ENCODE results near the gene RAI14. TPM values are rescaled to one million over a fixed set of nuclear protein-coding genes. Genes with fewer than 3 reads are reported as not detected.

Gene RAI14
- total and polyA plus RNA-seq, 2 donors from 2014 or later, result 13.2 to 60.3 TPM

DNA sequence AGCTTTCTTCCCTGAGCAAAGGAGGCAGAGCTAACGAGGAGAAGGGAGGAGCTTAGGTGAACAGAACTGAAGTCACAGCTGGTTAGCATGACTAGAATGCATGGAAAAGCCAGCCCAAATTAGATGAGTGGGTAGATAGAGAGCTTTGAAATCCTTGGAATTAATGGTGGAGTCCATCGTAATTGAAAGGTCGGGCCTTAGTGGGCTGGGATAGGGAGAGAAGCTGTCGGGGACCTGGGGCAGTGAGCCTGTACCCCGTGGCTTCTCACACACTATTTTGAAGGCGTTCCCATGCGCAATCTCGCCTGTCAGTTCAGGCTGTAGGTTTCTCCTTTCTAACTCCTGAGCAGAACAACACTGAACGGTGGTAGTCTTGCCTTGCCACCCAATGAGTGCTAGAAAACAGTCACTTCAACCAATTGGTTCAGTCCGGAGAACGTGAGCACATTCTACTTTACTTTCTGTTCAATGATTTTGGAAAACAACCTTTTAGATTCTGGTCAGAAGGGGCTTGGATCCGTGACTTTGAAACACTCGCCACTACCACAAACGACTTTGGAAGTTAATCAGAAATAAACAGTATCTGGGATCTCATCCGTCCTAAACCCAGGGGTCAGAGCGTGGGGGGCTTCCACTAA lies 655 bp upstream of the RAI14 start:
- Histone ChIP-seq H3K27ac (ENCODE audit: low read depth in 2 of 2, low read length in 2 of 2) (peak overlapping the region; percentile 96 to 98), H3K9ac (ENCODE audit: low read length in 3 of 3) (peak overlapping the region; percentile 73 to 79 (median 77)), H3K27me3 (ENCODE audit: control insufficient read depth, insufficient read depth, low read length) (no peaks in the 10 kb centered on the region), H3K36me3 (ENCODE audit: control insufficient read depth in 2 of 3, insufficient read depth in 3 of 3, low read length in 3 of 3) (no peaks in the 10 kb centered on the region), H3K4me3 (ENCODE audit: low read length in 3 of 3) (peak overlapping the region; percentile 72 to 83 (median 82)), H3K4me1 (ENCODE audit: control insufficient read depth in 2 of 3, insufficient read depth in 2 of 3, low read depth in 1 of 3, low read length in 3 of 3) (peaks cover 0 to 7% (median 4%) of the 10 kb centered on the region in 3 donors), H3K9me3 (ENCODE audit: control insufficient read depth in 2 of 3, insufficient read depth in 1 of 3, low read length in 3 of 3) (no peaks in the 10 kb centered on the region)
- intact Hi-C loops (cut with DNase I), result no loop called here
- FAIRE-seq (no peak), DNase-seq (peak; percentile 75 to 96 (median 78))
- TF ChIP-seq, protein P1, sequence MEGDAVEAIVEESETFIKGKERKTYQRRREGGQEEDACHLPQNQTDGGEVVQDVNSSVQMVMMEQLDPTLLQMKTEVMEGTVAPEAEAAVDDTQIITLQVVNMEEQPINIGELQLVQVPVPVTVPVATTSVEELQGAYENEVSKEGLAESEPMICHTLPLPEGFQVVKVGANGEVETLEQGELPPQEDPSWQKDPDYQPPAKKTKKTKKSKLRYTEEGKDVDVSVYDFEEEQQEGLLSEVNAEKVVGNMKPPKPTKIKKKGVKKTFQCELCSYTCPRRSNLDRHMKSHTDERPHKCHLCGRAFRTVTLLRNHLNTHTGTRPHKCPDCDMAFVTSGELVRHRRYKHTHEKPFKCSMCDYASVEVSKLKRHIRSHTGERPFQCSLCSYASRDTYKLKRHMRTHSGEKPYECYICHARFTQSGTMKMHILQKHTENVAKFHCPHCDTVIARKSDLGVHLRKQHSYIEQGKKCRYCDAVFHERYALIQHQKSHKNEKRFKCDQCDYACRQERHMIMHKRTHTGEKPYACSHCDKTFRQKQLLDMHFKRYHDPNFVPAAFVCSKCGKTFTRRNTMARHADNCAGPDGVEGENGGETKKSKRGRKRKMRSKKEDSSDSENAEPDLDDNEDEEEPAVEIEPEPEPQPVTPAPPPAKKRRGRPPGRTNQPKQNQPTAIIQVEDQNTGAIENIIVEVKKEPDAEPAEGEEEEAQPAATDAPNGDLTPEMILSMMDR (IDR thresholded peaks at IDR 0.05; ENCODE audit: borderline replicate concordance, extremely low read depth, insufficient read depth), result no peak

DNA sequence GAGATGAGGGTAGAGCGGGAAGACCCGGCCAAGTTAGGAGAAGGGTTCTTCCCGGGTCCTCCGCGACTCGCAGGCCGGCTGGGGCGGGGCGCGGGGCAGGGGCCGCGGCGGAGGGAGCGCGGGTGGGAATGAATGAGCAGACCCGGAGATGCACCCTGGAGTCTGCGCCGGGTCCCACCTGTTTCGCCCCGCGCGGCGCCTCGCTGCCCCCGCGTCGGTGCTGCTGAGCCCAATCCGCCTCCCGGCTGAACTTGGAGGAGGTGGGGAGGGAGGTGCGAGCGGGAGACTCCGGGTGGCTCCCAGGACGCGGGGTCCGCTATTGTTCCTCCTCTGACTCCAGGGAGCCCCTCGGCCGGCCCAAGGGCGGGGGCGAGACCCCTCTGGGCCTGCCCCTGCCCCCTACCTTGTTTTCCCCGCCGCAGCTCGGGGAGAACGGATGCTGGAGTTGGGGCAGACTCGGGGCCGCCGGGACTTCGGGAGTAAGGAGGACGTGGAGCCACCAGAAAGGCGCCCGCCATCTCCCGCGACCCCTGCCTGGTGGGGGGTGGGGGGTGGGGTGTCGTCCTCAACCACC lies 659 bp downstream of the RAI14 start:
- FAIRE-seq, result no peak
- intact Hi-C loops (cut with DNase I), result no loop called here

DNA sequence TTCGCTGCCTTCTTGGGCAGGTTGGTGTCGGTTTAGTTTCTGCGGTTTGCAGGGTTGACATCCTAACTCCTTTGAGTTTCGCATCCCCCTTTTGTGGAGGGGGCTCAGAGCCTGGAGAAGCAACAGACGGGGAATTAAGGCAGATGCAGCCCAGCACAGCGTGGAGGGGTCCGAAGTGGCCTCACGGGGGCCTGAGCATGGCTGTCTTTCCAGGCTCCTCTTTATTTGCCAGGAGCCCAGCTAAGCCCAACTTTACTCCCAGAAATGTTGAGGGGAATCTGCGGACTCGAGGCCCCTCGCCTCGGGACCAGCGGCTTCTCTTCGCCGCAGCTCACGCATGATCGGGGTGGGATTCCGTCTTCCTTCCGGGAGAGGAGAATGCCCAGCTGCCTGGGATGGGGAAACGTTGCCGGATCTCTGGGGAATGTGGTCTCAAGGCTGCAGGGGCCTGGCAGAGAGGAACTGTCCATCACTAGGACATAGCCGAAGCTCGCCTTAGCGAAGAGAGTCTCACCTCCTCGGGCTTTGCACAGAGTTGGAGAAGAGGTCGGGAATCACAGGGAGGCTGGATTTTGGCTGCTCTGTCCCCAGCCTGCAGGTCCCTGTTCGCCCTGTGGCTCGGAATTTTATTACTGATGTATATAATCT lies 1.3 kb downstream of the RAI14 start:
- FAIRE-seq (no peak), DNase-seq (peak; percentile 37 to 70 (median 66))
- H3K4me3 ChIP-seq (ENCODE audit: low read length in 3 of 3), result peak overlapping the region; percentile 42 to 83 (median 64)
- peak overlapping the region; percentile 33 to 73 (median 65) for H3K9ac ChIP-seq (ENCODE audit: low read length in 3 of 3)
- H3K36me3 ChIP-seq (ENCODE audit: control insufficient read depth in 2 of 3, insufficient read depth in 3 of 3, low read length in 3 of 3), result no peaks in the 10 kb centered on the region
- H3K9me3 ChIP-seq (ENCODE audit: control insufficient read depth in 2 of 3, insufficient read depth in 1 of 3, low read length in 3 of 3), result no peaks in the 10 kb centered on the region
- peak overlapping the region; percentile 96 to 98 for H3K27ac ChIP-seq (ENCODE audit: low read depth in 2 of 2, low read length in 2 of 2)
- TF ChIP-seq, protein P1 (IDR thresholded peaks at IDR 0.05; ENCODE audit: borderline replicate concordance, extremely low read depth, insufficient read depth), result no peak
- intact Hi-C loops (cut with DNase I), result no loop called here
- H3K27me3 ChIP-seq (ENCODE audit: control insufficient read depth, insufficient read depth, low read length), result no peaks in the 10 kb centered on the region
- H3K4me1 ChIP-seq (ENCODE audit: control insufficient read depth in 2 of 3, insufficient read depth in 2 of 3, low read depth in 1 of 3, low read length in 3 of 3), result peaks cover 0 to 7% (median 4%) of the 10 kb centered on the region in 3 donors

More for the DNA sequence above, 659 bp downstream of the RAI14 start:
- peak overlapping the region; percentile 2 to 73 (median 65) for H3K9ac ChIP-seq (ENCODE audit: low read length in 3 of 3)
- no peaks in the 10 kb centered on the region for H3K27me3 ChIP-seq (ENCODE audit: control insufficient read depth, insufficient read depth, low read length)
- peak overlapping the region; percentile 42 to 83 (median 64) for H3K4me3 ChIP-seq (ENCODE audit: low read length in 3 of 3)
- no peaks in the 10 kb centered on the region for H3K36me3 ChIP-seq (ENCODE audit: control insufficient read depth in 2 of 3, insufficient read depth in 3 of 3, low read length in 3 of 3)
- peak overlapping the region; percentile 96 to 98 for H3K27ac ChIP-seq (ENCODE audit: low read depth in 2 of 2, low read length in 2 of 2)
- peaks cover 0 to 7% (median 4%) of the 10 kb centered on the region in 3 donors for H3K4me1 ChIP-seq (ENCODE audit: control insufficient read depth in 2 of 3, insufficient read depth in 2 of 3, low read depth in 1 of 3, low read length in 3 of 3)
- peak; percentile 32 to 78 (median 69) for DNase-seq
- no peaks in the 10 kb centered on the region for H3K9me3 ChIP-seq (ENCODE audit: control insufficient read depth in 2 of 3, insufficient read depth in 1 of 3, low read length in 3 of 3)
- TF ChIP-seq, protein P1 (IDR thresholded peaks at IDR 0.05; ENCODE audit: borderline replicate concordance, extremely low read depth, insufficient read depth), result no peak

All from kidney (tissue), 14 donors.